ENCODE data around the gene HOXB6.

- TF ChIP-seq, protein P1, sequence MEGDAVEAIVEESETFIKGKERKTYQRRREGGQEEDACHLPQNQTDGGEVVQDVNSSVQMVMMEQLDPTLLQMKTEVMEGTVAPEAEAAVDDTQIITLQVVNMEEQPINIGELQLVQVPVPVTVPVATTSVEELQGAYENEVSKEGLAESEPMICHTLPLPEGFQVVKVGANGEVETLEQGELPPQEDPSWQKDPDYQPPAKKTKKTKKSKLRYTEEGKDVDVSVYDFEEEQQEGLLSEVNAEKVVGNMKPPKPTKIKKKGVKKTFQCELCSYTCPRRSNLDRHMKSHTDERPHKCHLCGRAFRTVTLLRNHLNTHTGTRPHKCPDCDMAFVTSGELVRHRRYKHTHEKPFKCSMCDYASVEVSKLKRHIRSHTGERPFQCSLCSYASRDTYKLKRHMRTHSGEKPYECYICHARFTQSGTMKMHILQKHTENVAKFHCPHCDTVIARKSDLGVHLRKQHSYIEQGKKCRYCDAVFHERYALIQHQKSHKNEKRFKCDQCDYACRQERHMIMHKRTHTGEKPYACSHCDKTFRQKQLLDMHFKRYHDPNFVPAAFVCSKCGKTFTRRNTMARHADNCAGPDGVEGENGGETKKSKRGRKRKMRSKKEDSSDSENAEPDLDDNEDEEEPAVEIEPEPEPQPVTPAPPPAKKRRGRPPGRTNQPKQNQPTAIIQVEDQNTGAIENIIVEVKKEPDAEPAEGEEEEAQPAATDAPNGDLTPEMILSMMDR (conservative IDR thresholded peaks at IDR 0.05 in 1 of 2, IDR thresholded peaks at IDR 0.05 in 1 of 2; ENCODE audit: extremely low read depth in 1 of 2, insufficient read depth in 1 of 2, low read depth in 1 of 2, low read length in 2 of 2): no peak
- no peak for TF ChIP-seq EZH2 (IDR thresholded peaks at IDR 0.05; ENCODE audit: borderline replicate concordance, low read length)
These were observed 16.7 kb downstream of the HOXB6 start for GRCh38 chr17:48588074-48588415.

Measured in mammary epithelial cell (primary cell).